Activated naive CD4-positive, alpha-beta T cell treated with anti-CD3 and anti-CD28 coated beads, Interleukin-2, amount 10 ng/mL, durations not matched to agents 7 days and 5 days (primary cell): Measurements from ENCODE around the gene JDP2.
A peak's percentile ranks its signal among the peaks of the same experiment; 100 is the strongest.

Experiments used
- CTCF ChIA-PET: fragments of 350-600 bp; sonication (Branson Sonifier 250); formaldehyde crosslinking; loops from one replicate; lab custom pipeline; 2021; ENCODE audit warnings: antibody characterized with exemption; lab: Charles Lee
- DNase-seq: peaks from one replicate; pipeline ENCODE4 v3.0.0-alpha.2; 2020
- H3K27ac Mint-ChIP-seq: one replicate; pipeline ENCODE4 v1.8.0; 2021; ENCODE audit warnings: mild to moderate bottlenecking, moderate library complexity, mixed read lengths
- H3K27me3 Mint-ChIP-seq: one replicate; pipeline ENCODE4 v1.8.0; 2021; ENCODE audit warnings: mild to moderate bottlenecking, mixed read lengths
- H3K36me3 Mint-ChIP-seq: one replicate; pipeline ENCODE4 v1.8.0; 2021; ENCODE audit warnings: mixed read lengths
- H3K4me1 Mint-ChIP-seq: one replicate; pipeline ENCODE4 v1.8.0; 2021; ENCODE audit warnings: mixed read lengths
- H3K4me3 Mint-ChIP-seq: one replicate; pipeline ENCODE4 v1.8.0; 2021; ENCODE audit warnings: mild to moderate bottlenecking, moderate library complexity, mixed read lengths
- H3K9me3 Mint-ChIP-seq: one replicate; pipeline ENCODE4 v1.8.0; 2021; ENCODE audit warnings: mixed read lengths

The JDP2 gene

GRCh38 chr14:75425446-75425845 lies 2.4 kb upstream of the JDP2 start:
- no peak for DNase-seq
- CTCF ChIA-PET = interaction anchor here (1.0 to 1.2 kb wide), 2 partner anchors 136 to 230 kb away, joined by 3 to 4 read pairs; no protein-coding TSS in a partner anchor
- H3K36me3 Mint-ChIP-seq = peaks cover 3% of the 10 kb centered on the region
- peaks cover 46% of the 10 kb centered on the region for H3K27me3 Mint-ChIP-seq
- H3K4me1 Mint-ChIP-seq = peaks cover 12% of the 10 kb centered on the region
- no peak overlapping the region for H3K4me3 Mint-ChIP-seq
- peaks cover 5% of the 10 kb centered on the region for H3K9me3 Mint-ChIP-seq
- H3K27ac Mint-ChIP-seq = no peak overlapping the region

DNA sequence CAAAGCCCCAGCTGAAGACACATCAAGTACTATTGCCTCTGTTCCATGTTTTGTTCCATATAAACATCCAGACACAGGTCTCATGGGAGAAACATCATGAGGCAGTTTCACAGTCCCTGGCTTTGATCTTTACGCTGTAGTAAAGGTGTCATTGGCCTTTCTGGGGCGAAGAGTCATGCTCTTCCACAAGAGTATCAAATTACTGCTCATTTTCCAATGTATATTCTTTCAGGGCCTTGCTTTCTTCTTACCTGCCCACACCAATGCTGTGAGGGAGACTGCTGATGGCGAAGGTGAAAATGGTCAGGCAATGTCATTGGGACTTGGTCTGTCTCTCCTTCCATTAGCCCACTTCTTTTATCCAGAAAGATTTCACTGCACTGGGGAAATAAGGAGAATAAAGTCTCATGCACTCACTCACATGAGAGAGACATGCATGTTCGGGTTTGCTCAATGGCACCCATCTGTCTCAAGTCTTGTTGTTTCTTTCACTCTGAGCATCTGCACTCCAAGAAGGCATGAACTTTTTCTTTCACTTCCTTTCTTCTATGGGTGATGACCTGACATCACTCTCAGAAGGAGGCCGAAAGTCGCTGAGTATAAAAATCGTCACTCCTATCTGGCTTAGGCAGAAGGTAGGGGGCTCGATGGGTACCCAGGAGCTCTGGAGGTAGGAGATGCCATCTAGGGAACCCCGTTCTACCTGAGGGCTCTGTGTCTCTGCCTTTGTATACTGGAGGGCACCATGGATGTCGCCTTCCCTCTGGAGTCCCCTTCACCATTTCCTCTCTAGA lies 1.3 kb upstream of the JDP2 start:
- CTCF ChIA-PET = no interaction called here
- Mint-ChIP-seq H3K36me3 (peaks cover 3% of the 10 kb centered on the region), H3K9me3 (peaks cover 5% of the 10 kb centered on the region), H3K4me1 (peaks cover 10% of the 10 kb centered on the region), H3K27ac (peak overlapping the region; percentile 58), H3K4me3 (peak overlapping the region; percentile 61), H3K27me3 (peaks cover 50% of the 10 kb centered on the region)
- DNase-seq = no peak

DNA sequence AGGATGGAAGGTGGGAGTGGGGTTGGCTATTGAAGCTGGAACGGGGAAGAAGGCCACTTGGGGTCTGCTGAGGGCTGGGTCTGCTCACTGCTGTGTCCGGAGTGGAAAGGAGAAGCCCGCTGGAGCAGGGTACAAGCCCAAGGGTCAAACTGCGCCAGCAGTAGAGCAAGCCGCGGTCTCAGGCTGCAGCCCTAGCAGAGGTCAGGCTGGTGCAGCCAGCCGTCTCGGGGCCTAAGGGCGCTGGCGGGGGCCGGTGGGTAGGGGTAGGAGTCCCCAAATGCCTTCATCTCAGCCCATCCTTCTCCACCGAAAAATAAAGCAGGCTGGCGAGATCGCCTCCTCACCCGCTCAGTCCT lies 718 bp upstream of the JDP2 start:
- DNase-seq = no peak
- peak overlapping the region; percentile 56 for H3K27ac Mint-ChIP-seq
- H3K4me3 Mint-ChIP-seq = peak overlapping the region; percentile 61
- peaks cover 5% of the 10 kb centered on the region for H3K9me3 Mint-ChIP-seq
- CTCF ChIA-PET = no interaction called here
- peaks cover 52% of the 10 kb centered on the region for H3K27me3 Mint-ChIP-seq
- peaks cover 10% of the 10 kb centered on the region for H3K4me1 Mint-ChIP-seq
- H3K36me3 Mint-ChIP-seq = peaks cover 3% of the 10 kb centered on the region

- CTCF ChIA-PET = interaction anchor here (0.8 to 1.1 kb wide), 2 partner anchors 9 to 119 kb away, joined by 3 to 4 read pairs; no protein-coding TSS in a partner anchor
- H3K4me3 Mint-ChIP-seq = peak overlapping the region; percentile 74
- peaks cover 3% of the 10 kb centered on the region for H3K36me3 Mint-ChIP-seq
- peaks cover 57% of the 10 kb centered on the region for H3K27me3 Mint-ChIP-seq
- H3K4me1 Mint-ChIP-seq = peaks cover 10% of the 10 kb centered on the region
- no peak overlapping the region for H3K27ac Mint-ChIP-seq
- peak; percentile 43 for DNase-seq
- peaks cover 5% of the 10 kb centered on the region for H3K9me3 Mint-ChIP-seq
Measured at GRCh38 chr14:75428230-75429104, 645 bp downstream of the JDP2 start.

DNA sequence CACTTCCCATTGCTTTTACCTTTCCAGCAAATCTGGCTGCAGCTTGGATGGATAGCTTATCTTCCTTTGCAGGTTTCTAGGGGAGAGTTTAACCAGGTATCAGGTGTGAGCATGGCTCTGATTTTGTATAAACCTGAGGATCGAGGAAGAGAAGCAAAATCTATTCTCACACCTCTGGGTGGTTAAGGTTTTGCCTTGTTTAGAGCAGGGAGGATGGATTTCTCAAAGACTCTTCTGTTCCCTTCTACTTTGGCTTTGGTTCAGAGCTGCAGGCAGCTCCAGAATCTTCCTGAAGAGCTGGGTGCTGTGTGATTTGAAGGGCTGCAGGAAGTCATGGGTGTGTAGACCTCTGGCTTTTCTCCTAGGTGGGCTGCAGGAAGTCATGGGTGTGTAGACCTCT lies 1.7 kb downstream of the JDP2 start:
- peaks cover 10% of the 10 kb centered on the region for H3K4me1 Mint-ChIP-seq
- CTCF ChIA-PET = interaction anchor here (1.1 to 1.5 kb wide), 2 partner anchors 11 to 132 kb away, joined by 3 read pairs; no protein-coding TSS in a partner anchor
- no peak for DNase-seq
- no peaks in the 10 kb centered on the region for H3K9me3 Mint-ChIP-seq
- no peak overlapping the region for H3K27ac Mint-ChIP-seq
- H3K4me3 Mint-ChIP-seq = peak overlapping the region; percentile 74
- H3K27me3 Mint-ChIP-seq = peaks cover 51% of the 10 kb centered on the region
- H3K36me3 Mint-ChIP-seq = no peaks in the 10 kb centered on the region

DNA sequence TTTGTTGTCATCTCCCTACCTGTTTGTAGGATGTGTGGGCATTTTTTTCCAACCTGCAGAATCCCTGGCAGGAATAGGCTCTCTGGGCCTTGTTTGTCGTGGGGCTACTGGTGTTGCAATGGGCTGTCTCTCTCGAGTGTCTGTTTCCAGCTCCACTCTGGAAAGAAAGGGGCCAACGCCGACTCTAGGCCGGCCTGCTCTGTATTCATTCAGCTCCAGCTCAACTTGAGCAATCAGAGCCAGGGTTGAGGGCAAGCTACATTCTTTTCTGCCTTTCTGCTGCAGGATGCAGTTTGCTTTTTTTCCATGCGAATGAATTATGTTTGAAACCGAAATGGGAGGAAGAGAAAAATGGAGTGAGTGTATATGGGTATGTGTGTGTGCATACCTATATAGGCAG lies 2.3 kb downstream of the JDP2 start:
- Mint-ChIP-seq H3K4me3 (no peak overlapping the region), H3K27me3 (peaks cover 53% of the 10 kb centered on the region), H3K36me3 (no peaks in the 10 kb centered on the region), H3K27ac (no peak overlapping the region), H3K9me3 (no peaks in the 10 kb centered on the region), H3K4me1 (peaks cover 12% of the 10 kb centered on the region)
- CTCF ChIA-PET = interaction anchor here (0.6 to 1.5 kb wide), 3 partner anchors 11 to 132 kb away, joined by 3 read pairs; no protein-coding TSS in a partner anchor
- DNase-seq = no peak

DNA sequence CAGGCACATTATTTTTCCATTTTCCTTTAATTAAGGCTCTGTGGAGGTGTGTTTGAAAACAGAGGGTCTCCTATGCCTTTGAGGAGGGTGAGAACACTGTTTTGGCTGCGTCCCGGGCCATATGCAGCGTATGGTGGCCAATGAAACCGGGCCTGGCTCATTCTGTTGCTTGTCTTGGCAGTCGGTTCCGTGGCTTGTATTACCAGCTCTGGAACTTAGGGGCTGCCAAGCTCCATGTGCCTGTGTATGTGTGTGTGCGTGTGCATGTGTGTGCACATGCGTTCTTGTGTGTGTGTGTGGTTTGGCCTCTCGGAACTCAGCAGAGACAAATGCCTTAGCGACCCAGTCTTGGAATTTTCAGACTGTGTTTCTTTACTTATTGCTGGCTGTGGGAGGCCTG lies 2.7 kb downstream of the JDP2 start:
- Mint-ChIP-seq H3K27me3 (peaks cover 56% of the 10 kb centered on the region), H3K4me3 (no peak overlapping the region), H3K9me3 (no peaks in the 10 kb centered on the region), H3K27ac (no peak overlapping the region), H3K4me1 (peaks cover 16% of the 10 kb centered on the region), H3K36me3 (peaks cover under 1% of the 10 kb centered on the region)
- CTCF ChIA-PET = interaction anchor here (0.6 to 1.5 kb wide), 3 partner anchors 10 to 131 kb away, joined by 3 read pairs; no protein-coding TSS in a partner anchor
- no peak for DNase-seq

DNA sequence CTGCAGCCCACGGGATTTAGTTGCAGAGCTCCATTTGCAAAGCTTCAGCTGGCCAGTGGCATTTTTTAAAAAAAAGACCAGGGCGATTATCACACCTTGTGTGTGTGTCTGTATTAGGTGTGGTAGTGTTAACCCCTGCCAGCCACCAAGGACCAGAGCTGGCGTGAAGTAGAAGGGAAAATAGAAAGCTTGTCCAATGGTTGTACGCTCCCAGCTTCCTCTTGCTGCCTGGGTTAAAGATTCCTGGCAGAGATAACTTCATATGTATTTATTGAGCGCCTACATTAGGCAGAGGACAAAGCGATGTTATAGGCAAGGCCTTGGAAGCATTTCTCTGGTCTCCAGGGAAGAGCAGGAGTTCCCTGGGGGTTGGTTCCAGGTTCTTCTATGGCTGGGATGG lies 3.2 kb downstream of the JDP2 start:
- H3K4me3 Mint-ChIP-seq = no peak overlapping the region
- no peaks in the 10 kb centered on the region for H3K9me3 Mint-ChIP-seq
- H3K36me3 Mint-ChIP-seq = peaks cover 1% of the 10 kb centered on the region
- H3K27ac Mint-ChIP-seq = no peak overlapping the region
- CTCF ChIA-PET = interaction anchor here (1.5 kb wide), 1 partner anchor 10 kb away, joined by 3 read pairs; no protein-coding TSS in a partner anchor
- peaks cover 57% of the 10 kb centered on the region for H3K27me3 Mint-ChIP-seq
- no peak for DNase-seq
- peaks cover 19% of the 10 kb centered on the region for H3K4me1 Mint-ChIP-seq

GRCh38 chr14:75431827-75432226 lies 4.0 kb downstream of the JDP2 start:
- CTCF ChIA-PET = no interaction called here
- DNase-seq = no peak
- Mint-ChIP-seq H3K9me3 (no peaks in the 10 kb centered on the region), H3K4me3 (no peak overlapping the region), H3K27ac (no peak overlapping the region), H3K27me3 (peaks cover 51% of the 10 kb centered on the region), H3K36me3 (peaks cover 1% of the 10 kb centered on the region), H3K4me1 (peaks cover 16% of the 10 kb centered on the region)

DNA sequence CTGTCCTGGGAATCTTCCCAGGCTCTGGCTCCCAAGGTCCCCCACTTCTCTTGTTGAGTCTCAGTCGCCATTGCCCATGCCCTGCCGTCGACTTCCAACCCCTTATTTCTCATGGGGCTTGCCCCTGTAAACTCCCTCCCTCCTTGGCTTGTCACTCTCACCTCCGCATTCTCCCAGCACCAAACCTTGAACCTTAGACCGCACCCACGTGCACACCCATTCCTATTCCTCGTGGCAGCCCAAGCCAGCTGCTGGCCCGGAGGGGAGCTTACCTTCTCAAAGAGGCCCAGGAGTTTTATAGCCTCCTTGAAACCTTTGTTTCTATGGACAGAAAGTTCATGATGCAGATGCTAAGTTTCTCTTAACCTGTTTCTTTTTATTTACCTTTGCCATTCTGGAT lies 4.6 kb downstream of the JDP2 start:
- DNase-seq = no peak
- Mint-ChIP-seq H3K4me1 (peaks cover 14% of the 10 kb centered on the region), H3K27ac (no peak overlapping the region), H3K4me3 (no peak overlapping the region), H3K9me3 (no peaks in the 10 kb centered on the region), H3K36me3 (peaks cover 1% of the 10 kb centered on the region), H3K27me3 (peaks cover 45% of the 10 kb centered on the region)
- CTCF ChIA-PET = no interaction called here

GRCh38 chr14:75433631-75434071 lies 5.8 kb downstream of the JDP2 start:
- no peaks in the 10 kb centered on the region for H3K9me3 Mint-ChIP-seq
- H3K27ac Mint-ChIP-seq = no peak overlapping the region
- peaks cover 1% of the 10 kb centered on the region for H3K36me3 Mint-ChIP-seq
- H3K4me1 Mint-ChIP-seq = peaks cover 14% of the 10 kb centered on the region
- peaks cover 37% of the 10 kb centered on the region for H3K27me3 Mint-ChIP-seq
- H3K4me3 Mint-ChIP-seq = no peak overlapping the region
- DNase-seq = no peak
- CTCF ChIA-PET = interaction anchor here (0.6 to 1.2 kb wide), 2 partner anchors 20 to 185 kb away, joined by 3 to 5 read pairs; no protein-coding TSS in a partner anchor

GRCh38 chr14:75434138-75434889 lies 6.5 kb downstream of the JDP2 start:
- H3K27me3 Mint-ChIP-seq = peaks cover 30% of the 10 kb centered on the region
- H3K9me3 Mint-ChIP-seq = no peaks in the 10 kb centered on the region
- H3K36me3 Mint-ChIP-seq = peaks cover 1% of the 10 kb centered on the region
- no peak overlapping the region for H3K27ac Mint-ChIP-seq
- no peak overlapping the region for H3K4me3 Mint-ChIP-seq
- peaks cover 14% of the 10 kb centered on the region for H3K4me1 Mint-ChIP-seq
- CTCF ChIA-PET = interaction anchor here (1.0 to 1.6 kb wide), 3 partner anchors 16 to 55 kb away, joined by 3 to 4 read pairs (median 3); no protein-coding TSS in a partner anchor
- DNase-seq = no peak

DNA sequence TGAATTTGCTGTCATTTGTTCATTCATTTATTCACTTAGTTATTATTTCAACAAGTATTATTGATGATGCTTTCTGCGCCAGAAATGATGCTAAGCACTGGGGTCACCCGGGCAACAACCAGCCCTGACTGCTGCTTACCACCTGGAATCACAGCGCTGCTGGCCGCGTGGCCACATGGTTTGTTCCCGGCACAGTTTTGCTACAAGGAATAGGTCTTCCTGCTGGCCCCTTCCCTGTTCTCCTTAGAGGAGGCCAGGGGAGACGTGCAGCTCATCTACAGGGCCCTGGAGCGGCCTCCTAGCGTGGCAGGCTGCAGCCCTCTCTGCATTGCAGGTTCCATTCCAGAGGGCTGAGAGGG lies 7.0 kb downstream of the JDP2 start:
- H3K9me3 Mint-ChIP-seq = no peaks in the 10 kb centered on the region
- H3K27me3 Mint-ChIP-seq = peaks cover 24% of the 10 kb centered on the region
- H3K27ac Mint-ChIP-seq = no peak overlapping the region
- CTCF ChIA-PET = interaction anchor here (0.6 to 1.6 kb wide), 8 partner anchors 11 to 392 kb away, joined by 3 to 4 read pairs (median 3); no protein-coding TSS in a partner anchor
- peaks cover 14% of the 10 kb centered on the region for H3K4me1 Mint-ChIP-seq
- H3K4me3 Mint-ChIP-seq = no peak overlapping the region
- H3K36me3 Mint-ChIP-seq = peaks cover 1% of the 10 kb centered on the region
- no peak for DNase-seq
